Stimulated activated memory B cell treated with anti-CD40 and anti-IgM and Interleukin-4, amounts not matched to agents 10 μg/mL and 1 μg/mL and 100 μg/mL, for 72 hours (primary cell): ENCODE data around the gene FEZF1.

Experiments
- ATAC-seq: fragments of 150-1000 bp; cut with Tn5 transposase; 2 replicates; pipeline ENCODE4 v1.10.0; 2021
- H3K27ac Mint-ChIP-seq: one replicate; pipeline ENCODE4 v1.8.0; 2022; ENCODE audit warnings: mild to moderate bottlenecking, mixed read lengths
- H3K27me3 Mint-ChIP-seq: one replicate; pipeline ENCODE4 v1.8.0; 2022; ENCODE audit warnings: mixed read lengths
- H3K36me3 Mint-ChIP-seq: one replicate; pipeline ENCODE4 v1.8.0; 2022; ENCODE audit warnings: mixed read lengths
- H3K4me1 Mint-ChIP-seq: one replicate; pipeline ENCODE4 v1.8.0; 2022; ENCODE audit warnings: mixed read lengths
- H3K4me3 Mint-ChIP-seq: one replicate; pipeline ENCODE4 v1.8.0; 2022; ENCODE audit warnings: mild to moderate bottlenecking, moderate library complexity, mixed read lengths
- H3K9me3 Mint-ChIP-seq: one replicate; pipeline ENCODE4 v1.8.0; 2022; ENCODE audit warnings: mixed read lengths

Gene FEZF1

GRCh38 chr7:122304319-122304975 lies at the start of gene FEZF1:
Gene FEZF1 (minus strand): TSS chr7:122304750. CDS start chr7:122304437, 313 bp downstream.
- no peaks in the 10 kb centered on the region for H3K36me3 Mint-ChIP-seq
- H3K4me3 Mint-ChIP-seq, result no peak within 1 kb of the TSS
- H3K27me3 Mint-ChIP-seq, result peaks cover 93% of the 10 kb centered on the region
- H3K4me1 Mint-ChIP-seq, result peaks cover 6% of the 10 kb centered on the region
- ATAC-seq, result no peak
- H3K27ac Mint-ChIP-seq, result no peak within 1 kb of the TSS
- H3K9me3 Mint-ChIP-seq, result peaks cover 4% of the 10 kb centered on the region

- no peak overlapping the region for H3K27ac Mint-ChIP-seq
- no peaks in the 10 kb centered on the region for H3K9me3 Mint-ChIP-seq
- H3K4me3 Mint-ChIP-seq, result no peak overlapping the region
- H3K27me3 Mint-ChIP-seq, result no peaks in the 10 kb centered on the region
- no peaks in the 10 kb centered on the region for H3K4me1 Mint-ChIP-seq
- ATAC-seq, result no peak
- no peaks in the 10 kb centered on the region for H3K36me3 Mint-ChIP-seq
Observed at GRCh38 chr7:122352454-122352853, 47.9 kb upstream of the FEZF1 start.

GRCh38 chr7:122350701-122351100 lies 46.2 kb upstream of the FEZF1 start:
- Mint-ChIP-seq H3K36me3 (no peaks in the 10 kb centered on the region), H3K27ac (no peak overlapping the region), H3K27me3 (no peaks in the 10 kb centered on the region), H3K4me3 (no peak overlapping the region), H3K4me1 (no peaks in the 10 kb centered on the region), H3K9me3 (no peaks in the 10 kb centered on the region)
- ATAC-seq, result no peak

- H3K4me1 Mint-ChIP-seq, result no peaks in the 10 kb centered on the region
- no peaks in the 10 kb centered on the region for H3K36me3 Mint-ChIP-seq
- no peaks in the 10 kb centered on the region for H3K27me3 Mint-ChIP-seq
- no peaks in the 10 kb centered on the region for H3K9me3 Mint-ChIP-seq
- H3K27ac Mint-ChIP-seq, result no peak overlapping the region
- no peak for ATAC-seq
- no peak overlapping the region for H3K4me3 Mint-ChIP-seq
Observed at GRCh38 chr7:122344303-122344620, 39.7 kb upstream of the FEZF1 start.

GRCh38 chr7:122343601-122344302 lies 39.2 kb upstream of the FEZF1 start:
- Mint-ChIP-seq H3K4me3 (no peak overlapping the region), H3K27ac (no peak overlapping the region), H3K9me3 (no peaks in the 10 kb centered on the region), H3K27me3 (no peaks in the 10 kb centered on the region), H3K36me3 (no peaks in the 10 kb centered on the region), H3K4me1 (no peaks in the 10 kb centered on the region)
- ATAC-seq, result no peak

- Mint-ChIP-seq H3K27ac (no peak overlapping the region), H3K9me3 (no peaks in the 10 kb centered on the region), H3K4me1 (no peaks in the 10 kb centered on the region), H3K27me3 (no peaks in the 10 kb centered on the region), H3K36me3 (no peaks in the 10 kb centered on the region), H3K4me3 (no peak overlapping the region)
- ATAC-seq, result no peak
Observed at GRCh38 chr7:122340427-122340826, 35.9 kb upstream of the FEZF1 start.

- H3K9me3 Mint-ChIP-seq, result no peaks in the 10 kb centered on the region
- H3K4me1 Mint-ChIP-seq, result no peaks in the 10 kb centered on the region
- no peak overlapping the region for H3K27ac Mint-ChIP-seq
- H3K36me3 Mint-ChIP-seq, result no peaks in the 10 kb centered on the region
- no peak for ATAC-seq
- no peaks in the 10 kb centered on the region for H3K27me3 Mint-ChIP-seq
- no peak overlapping the region for H3K4me3 Mint-ChIP-seq
Observed at GRCh38 chr7:122339145-122339904, 34.8 kb upstream of the FEZF1 start.

- no peak overlapping the region for H3K4me3 Mint-ChIP-seq
- H3K4me1 Mint-ChIP-seq, result no peaks in the 10 kb centered on the region
- H3K27me3 Mint-ChIP-seq, result no peaks in the 10 kb centered on the region
- H3K36me3 Mint-ChIP-seq, result no peaks in the 10 kb centered on the region
- no peak for ATAC-seq
- H3K27ac Mint-ChIP-seq, result no peak overlapping the region
- no peaks in the 10 kb centered on the region for H3K9me3 Mint-ChIP-seq
Observed at GRCh38 chr7:122337011-122337410, 32.5 kb upstream of the FEZF1 start.

- Mint-ChIP-seq H3K9me3 (no peaks in the 10 kb centered on the region), H3K4me3 (no peak overlapping the region), H3K27ac (no peak overlapping the region), H3K4me1 (no peaks in the 10 kb centered on the region), H3K27me3 (no peaks in the 10 kb centered on the region), H3K36me3 (no peaks in the 10 kb centered on the region)
- ATAC-seq, result no peak
Observed at GRCh38 chr7:122329145-122329802, 24.7 kb upstream of the FEZF1 start.

GRCh38 chr7:122327969-122328368 lies 23.4 kb upstream of the FEZF1 start:
- ATAC-seq, result no peak
- Mint-ChIP-seq H3K4me1 (no peaks in the 10 kb centered on the region), H3K4me3 (no peak overlapping the region), H3K27me3 (no peaks in the 10 kb centered on the region), H3K36me3 (no peaks in the 10 kb centered on the region), H3K9me3 (no peaks in the 10 kb centered on the region), H3K27ac (no peak overlapping the region)

GRCh38 chr7:122316467-122317388 lies 12.2 kb upstream of the FEZF1 start:
- H3K4me1 Mint-ChIP-seq, result no peaks in the 10 kb centered on the region
- no peak overlapping the region for H3K27ac Mint-ChIP-seq
- H3K27me3 Mint-ChIP-seq, result peaks cover 52% of the 10 kb centered on the region
- H3K4me3 Mint-ChIP-seq, result no peak overlapping the region
- H3K9me3 Mint-ChIP-seq, result no peaks in the 10 kb centered on the region
- ATAC-seq, result no peak
- no peaks in the 10 kb centered on the region for H3K36me3 Mint-ChIP-seq

- H3K4me1 Mint-ChIP-seq, result no peaks in the 10 kb centered on the region
- ATAC-seq, result no peak
- H3K9me3 Mint-ChIP-seq, result no peaks in the 10 kb centered on the region
- H3K27ac Mint-ChIP-seq, result no peak overlapping the region
- no peak overlapping the region for H3K4me3 Mint-ChIP-seq
- peaks cover 61% of the 10 kb centered on the region for H3K27me3 Mint-ChIP-seq
- no peaks in the 10 kb centered on the region for H3K36me3 Mint-ChIP-seq
Observed at GRCh38 chr7:122315507-122316466, 11.2 kb upstream of the FEZF1 start.

GRCh38 chr7:122314284-122314683 lies 9.7 kb upstream of the FEZF1 start:
- no peaks in the 10 kb centered on the region for H3K9me3 Mint-ChIP-seq
- no peaks in the 10 kb centered on the region for H3K4me1 Mint-ChIP-seq
- no peak for ATAC-seq
- no peak overlapping the region for H3K27ac Mint-ChIP-seq
- H3K36me3 Mint-ChIP-seq, result no peaks in the 10 kb centered on the region
- no peak overlapping the region for H3K4me3 Mint-ChIP-seq
- H3K27me3 Mint-ChIP-seq, result peaks cover 72% of the 10 kb centered on the region

GRCh38 chr7:122312789-122313188 lies 8.2 kb upstream of the FEZF1 start:
- no peak overlapping the region for H3K27ac Mint-ChIP-seq
- H3K36me3 Mint-ChIP-seq, result no peaks in the 10 kb centered on the region
- no peaks in the 10 kb centered on the region for H3K4me1 Mint-ChIP-seq

More at GRCh38 chr7:122312789-122313188, 8.2 kb upstream of the FEZF1 start:
- H3K9me3 Mint-ChIP-seq, result no peaks in the 10 kb centered on the region
- peaks cover 78% of the 10 kb centered on the region for H3K27me3 Mint-ChIP-seq
- no peak for ATAC-seq
- no peak overlapping the region for H3K4me3 Mint-ChIP-seq
